DMS53 (cell line): Measurements from ENCODE around the gene KLHL3.

Experiments
- DNase-seq: peaks from one replicate; lab custom pipeline; 2025; lab: John Stamatoyannopoulos, UW

KLHL3 gene

DNA sequence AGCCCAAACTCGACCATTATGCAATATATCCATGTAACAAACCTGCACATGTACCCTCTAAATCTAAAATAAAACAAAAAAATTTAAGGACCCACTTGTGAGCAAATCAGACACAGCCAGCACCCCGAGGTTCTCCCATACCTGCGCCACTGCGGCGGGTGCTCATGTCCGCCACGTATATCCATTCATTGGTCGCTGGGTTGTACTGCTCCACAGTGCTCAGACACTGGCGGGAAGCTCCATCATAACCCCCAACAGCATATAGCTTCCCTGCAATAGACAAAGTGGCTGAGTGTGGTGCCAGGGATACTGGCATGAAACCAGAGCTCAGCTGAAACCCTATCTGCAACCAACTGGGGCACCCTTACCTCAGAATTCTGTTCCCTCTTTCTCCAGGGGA, 102.0 kb downstream of the KLHL3 start:
- DNase-seq, result no peak

DNA sequence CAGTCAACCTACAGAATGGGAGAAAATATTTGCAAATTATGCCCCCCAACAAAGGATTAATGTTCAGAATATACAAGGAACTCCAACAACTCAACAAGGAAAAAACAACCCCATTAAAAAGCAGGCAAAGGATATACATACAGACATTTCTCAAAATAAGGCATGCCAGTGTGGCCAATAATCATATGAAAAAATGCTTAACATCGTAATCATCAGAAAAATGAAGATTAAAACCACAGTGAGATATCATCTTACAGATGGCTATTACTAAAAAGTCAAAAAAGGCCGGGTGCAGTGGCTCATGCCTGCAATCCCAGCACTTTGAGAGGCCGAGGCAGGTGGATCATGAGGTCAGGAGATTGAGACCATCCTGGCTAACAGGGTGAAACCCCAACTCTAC, 103.2 kb downstream of the KLHL3 start:
- DNase-seq, result no peak

DNA sequence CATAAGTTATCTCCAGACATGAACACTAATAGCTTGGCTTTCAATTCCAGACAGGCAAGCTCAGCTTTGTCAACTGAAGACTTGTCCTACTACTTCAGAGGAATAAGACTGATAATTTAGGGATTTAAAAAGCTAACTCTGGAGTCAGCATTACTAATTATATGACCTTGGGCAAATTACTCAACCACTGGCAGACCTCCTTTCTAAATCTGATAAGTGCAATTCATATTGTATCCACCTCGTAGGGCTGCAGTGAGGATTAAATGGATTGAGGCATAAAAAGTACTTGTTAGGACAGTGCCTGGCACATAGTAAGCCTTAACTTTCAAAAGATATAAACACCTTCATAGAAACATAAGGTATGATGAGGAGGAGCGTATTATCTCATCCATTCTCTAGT, 104.4 kb downstream of the KLHL3 start:
- no peak for DNase-seq

DNA sequence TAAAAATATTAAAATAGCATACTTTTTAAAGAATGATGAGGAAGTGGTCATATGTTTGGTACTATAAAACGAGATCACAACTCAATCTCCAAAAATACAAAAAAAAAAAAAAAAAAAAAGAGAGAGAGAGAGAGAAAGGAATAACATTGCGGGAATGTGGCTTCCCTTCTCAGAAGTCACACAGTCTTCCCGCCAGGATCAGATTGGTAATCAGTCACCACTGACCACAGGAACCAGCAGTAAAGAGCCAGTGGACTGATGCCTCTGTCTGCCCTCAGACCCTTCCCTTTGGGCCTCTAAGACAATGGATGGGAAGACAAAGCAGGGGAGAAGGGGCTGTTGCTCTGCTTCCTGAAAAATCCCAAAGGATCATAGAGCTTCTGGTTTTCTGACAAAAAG, 104.9 kb downstream of the KLHL3 start:
- DNase-seq, result no peak

DNA sequence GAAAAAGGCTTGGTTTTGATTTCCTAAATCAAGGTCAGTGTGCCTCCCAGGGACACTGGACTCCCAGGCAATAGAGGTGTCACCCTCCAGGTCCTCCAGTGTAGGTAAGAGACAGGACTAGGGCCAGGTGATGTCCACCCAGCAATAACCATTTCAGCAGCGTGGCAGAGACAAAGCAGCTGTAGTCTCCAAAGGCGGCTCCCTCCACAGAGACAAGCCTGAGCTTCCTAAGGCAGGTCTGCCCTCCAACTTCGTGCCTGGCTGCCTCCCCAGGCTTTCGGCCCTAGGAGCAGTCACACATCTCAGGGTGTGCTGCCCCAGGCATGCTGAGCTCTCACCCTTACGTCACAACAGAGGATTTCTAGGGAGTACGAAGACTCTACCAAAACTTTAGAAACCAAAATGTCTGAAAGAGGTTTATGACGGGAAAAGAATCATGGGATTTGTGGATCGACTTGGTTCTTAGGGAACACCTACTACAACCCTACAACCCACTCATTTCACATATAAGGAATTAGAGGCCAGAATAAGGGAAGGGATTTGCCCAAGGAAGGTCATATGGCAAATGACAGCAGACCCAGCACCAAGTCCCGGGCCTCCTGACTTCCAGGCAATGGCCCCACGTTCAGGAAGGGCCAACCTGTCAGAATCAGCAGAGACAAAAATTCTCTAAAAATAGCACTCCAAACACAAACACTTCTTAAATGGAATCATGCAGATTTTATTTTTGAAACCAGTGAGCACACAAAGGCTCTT, 105.5 kb downstream of the KLHL3 start:
- DNase-seq, result no peak

DNA sequence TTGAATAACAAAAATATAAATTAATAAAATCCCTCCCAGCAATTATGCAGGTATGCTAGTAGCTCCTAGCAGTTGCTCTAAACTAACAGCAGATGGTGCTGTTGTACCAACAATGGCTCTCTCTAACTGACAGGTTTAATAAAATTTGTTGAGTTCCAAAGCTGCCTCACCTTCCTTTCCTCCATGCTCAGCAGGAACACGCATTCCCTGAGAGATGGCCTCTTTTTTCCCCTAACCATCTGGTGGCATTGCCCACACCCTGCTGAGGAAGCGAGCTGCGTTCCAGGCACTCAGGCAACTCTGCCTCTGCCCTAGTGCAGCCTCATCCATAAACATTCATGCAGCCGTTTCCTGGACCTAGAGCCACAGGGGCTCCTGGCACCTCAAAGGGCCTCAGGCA, 106.2 kb downstream of the KLHL3 start:
- DNase-seq, result peak; percentile 83

DNA sequence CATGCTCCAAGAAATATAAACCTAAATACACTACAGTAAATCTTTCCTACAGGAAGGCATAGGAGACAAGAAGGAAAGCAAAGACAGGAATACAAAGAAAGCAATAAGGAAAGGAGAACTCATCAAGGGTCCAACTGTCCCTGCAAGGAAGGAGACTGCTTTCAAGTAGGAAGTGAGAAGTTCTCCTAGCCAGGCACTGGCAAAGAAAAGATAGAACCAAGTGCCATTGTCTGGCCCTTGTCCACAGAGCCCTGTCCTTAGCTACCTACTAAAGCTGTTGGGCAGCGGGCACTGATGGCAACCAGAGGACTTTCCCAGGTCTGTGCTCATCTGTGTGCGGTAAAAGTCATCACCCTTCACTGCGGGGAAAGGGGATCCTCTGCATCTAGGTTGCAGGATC, 108.2 kb downstream of the KLHL3 start:
- DNase-seq, result no peak

DNA sequence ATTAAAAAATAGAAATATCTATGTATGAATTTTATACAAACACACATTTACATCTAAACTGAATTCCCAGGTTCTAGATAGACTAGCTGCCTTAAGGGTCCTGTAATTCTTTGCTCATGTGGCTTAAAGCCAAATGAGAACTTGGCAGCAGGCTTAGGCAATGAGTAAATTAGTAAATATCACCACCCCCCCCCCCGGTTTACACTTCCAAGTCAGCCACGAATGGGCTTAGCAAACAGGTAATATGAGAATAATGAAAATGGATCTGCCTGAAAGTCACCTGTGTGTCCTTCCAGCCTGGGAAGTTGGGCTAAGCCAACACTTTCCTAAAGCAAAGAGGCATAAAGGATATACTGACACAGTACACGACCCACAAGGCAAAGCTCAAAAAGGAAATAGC, 108.6 kb downstream of the KLHL3 start:
- peak; percentile 75 for DNase-seq

DNA sequence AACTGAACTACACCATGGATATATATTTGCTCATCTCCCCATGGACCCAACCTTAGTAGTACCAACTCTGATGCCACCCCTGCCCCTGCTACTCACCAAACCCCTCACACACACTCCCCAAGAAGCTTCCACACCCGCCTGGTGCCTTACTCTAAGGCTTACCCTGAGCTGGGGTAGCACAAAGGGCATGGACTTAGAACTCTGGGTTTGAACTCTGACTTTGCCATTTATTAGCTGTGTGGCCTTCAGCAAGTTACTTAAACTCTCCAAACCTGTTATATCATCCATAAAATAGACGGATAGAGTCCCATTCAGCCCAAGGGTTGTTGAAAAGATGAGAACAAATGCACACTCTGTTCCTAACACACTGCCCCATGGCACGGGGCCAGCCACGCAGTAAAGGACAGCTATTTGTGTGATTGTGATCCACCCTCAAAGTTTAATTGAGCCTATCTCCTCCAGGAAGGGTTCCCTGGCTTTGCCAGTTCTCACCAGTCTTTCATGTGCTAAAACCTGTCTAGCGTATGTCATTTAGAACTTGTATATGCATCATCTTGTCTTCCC, 111.0 kb downstream of the KLHL3 start:
- DNase-seq, result no peak

DNA sequence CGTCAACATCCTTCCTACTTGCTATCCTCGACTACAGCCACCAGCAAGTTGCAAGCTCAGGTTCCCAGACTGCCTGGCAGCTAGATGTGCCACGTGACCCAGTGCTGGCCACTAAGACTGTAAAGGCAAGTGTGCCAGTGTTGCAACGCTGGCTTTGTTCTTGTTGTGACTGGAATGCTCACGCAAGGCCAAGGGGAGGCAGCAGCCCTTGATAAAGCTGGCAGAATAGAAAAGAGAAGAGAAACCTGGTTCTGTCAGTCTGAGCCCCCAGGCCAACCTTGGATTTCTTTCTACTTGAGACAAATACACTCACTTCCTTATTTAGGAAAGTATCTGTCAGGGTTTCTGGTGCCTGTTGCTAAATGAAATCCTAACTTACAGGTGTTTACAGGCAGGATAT, 113.0 kb downstream of the KLHL3 start:
- DNase-seq, result no peak

DNA sequence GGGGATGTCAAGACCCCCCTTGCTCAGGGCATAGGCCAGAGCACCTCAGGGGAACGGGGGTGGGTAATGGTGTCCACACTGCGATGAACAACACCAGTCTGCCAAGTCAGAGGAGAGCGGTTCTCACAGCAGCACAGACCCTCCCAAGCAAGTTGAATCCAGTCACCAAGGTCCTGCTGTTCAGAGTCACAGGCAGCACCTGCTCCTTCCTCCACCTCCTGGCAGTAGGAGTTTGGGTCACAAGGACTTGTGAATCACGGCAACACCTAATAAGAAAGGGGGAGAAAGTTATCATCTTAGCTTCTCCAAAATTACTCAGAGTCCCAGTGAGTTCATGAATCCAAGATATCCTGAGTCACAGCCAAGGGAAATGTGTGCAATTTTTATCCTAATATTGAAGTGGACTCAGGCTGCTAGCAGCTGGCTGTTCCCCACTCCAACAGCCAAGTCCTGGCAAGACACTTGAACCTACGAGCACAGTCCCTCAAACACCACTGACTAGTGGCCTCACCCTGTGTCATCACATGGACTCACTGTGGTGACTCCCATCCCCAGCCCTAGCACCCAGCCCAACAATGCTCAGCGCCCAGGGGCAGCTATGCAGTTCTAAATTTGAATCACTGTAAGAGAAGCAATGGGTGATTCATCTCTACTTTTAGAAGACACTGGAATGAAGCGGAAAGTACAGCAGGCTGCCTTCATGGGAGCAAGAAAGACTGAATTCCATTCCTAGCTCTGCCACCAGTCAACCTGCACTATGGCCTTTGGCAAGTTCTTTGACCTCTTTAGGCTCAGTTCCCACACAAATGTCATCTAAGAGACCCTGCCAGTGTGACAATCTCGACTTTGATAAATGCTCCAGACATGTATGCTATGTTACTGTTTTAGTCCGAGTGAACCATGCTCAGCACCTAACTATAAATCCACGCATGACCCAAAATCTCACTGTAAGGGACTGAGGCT, 113.7 kb downstream of the KLHL3 start:
- DNase-seq, result no peak

DNA sequence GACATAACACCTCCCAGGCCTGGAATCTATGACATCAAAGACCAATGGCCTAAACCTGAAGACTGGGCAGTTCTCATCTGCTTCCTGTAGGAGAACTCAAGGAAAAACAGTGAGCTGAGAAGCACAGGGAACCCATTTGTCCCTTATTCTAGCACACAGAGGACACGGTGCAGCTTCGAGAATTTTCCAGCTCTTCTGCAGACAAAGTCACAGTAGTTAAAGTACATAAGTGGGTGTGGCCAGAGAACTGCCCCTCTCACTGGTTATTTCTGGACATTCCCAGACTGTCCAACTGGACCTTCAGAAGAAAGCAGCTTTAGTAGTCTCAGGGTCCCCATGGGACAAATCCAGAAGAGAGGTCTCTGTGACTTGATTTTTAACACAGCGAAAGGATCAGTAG, 114.6 kb downstream of the KLHL3 start:
- DNase-seq, result no peak

DNA sequence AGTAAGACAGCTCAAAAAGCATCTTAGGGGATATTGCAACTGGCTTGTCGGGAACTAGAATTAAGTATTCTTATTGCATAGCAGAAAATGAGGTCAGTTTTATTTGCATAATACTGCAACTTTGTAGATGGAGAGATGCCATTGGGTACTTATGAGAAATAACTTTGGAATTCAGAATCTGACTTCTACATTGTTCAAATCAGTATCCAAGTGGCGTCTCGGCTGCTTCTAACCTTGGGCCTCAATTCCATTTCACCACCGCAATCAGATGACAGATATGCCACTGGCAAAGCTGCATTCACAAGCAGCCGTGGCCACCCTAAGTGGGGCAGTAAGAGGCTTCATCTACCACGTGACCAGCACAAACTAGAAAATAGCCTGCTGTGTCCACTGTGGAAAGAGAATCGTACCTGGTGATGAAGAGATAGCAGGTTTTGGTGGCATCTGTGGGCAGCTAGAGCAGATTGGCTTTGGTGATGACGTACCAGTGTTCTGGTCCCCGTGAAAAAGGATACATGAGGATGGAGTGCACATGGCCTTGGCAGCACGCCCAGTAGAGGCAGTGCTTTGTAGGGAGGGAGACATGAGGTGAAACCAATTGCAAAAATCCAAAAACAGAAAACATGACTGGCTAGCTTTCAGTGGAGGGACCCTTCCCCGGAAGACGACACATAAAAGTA, 116.6 kb downstream of the KLHL3 start:
- DNase-seq, result peak; percentile 18

DNA sequence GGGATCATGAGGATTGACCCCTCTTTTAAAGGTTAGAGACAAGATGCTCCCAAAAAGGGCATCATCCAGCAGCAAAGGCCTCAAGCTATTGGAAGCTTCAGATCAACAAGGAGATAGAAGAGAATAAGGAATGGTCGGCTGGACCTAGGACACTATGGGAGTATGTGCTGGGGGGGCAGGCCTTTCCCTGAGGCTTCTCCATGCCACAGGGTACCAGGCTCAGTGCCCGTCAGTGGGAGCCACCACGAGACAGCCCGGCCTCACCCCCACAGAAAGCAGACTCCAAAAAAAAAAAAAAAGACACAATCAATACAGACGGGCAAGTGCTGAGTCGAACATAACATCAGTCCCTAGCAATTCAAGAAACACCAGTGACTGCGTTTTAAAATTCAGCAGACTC, 117.4 kb downstream of the KLHL3 start:
- no peak for DNase-seq

DNA sequence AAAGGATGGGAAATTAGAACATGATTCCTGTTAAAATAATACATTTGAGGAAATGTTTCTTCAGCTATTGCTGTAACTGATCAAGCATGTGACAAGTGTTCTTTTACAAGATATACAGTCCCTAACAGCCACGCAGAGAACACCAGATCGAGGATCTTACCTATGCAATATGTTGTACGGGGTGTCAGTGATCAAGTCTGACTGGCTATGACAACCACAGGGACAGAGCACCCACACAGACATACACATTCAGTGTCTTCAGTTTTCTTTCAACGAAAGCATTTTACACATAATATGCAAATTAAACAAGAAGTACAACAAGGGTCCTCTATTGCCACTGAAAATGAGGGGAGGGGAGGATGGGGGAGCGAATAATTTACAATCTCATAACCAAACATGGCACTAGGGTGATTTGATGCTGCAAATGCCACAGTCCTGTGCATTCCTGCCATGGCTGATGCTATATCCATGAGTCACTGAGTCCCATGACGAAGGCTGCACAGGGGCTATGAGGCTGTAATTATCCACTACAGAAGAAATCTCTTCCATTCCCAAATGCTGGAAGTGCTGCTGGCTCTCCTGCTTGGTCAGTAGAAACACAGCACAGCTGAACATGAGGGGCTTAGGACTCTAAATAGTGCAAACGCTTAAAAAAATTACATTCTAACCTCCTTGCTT, 118.2 kb downstream of the KLHL3 start:
- DNase-seq, result no peak

DNA sequence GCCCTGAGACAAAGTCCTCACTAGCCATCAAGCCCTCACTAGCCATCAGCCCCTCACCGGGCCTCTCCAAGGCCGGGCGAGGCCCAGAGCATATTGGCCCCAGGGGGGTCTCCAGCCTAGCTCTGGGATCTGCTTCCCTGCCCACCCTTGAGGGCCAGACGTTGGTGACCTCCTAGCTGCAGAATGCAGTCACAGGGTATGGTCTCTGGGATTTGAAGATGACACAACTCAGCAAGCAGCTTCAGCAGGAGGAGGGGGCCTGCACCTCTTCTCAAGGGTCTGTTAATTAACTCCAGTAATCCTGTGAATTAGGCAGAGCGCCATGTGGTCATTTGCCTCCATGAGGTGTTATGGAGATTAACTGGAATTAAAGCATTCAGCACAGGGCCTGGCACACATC, 119.8 kb downstream of the KLHL3 start:
- DNase-seq, result no peak

DNA sequence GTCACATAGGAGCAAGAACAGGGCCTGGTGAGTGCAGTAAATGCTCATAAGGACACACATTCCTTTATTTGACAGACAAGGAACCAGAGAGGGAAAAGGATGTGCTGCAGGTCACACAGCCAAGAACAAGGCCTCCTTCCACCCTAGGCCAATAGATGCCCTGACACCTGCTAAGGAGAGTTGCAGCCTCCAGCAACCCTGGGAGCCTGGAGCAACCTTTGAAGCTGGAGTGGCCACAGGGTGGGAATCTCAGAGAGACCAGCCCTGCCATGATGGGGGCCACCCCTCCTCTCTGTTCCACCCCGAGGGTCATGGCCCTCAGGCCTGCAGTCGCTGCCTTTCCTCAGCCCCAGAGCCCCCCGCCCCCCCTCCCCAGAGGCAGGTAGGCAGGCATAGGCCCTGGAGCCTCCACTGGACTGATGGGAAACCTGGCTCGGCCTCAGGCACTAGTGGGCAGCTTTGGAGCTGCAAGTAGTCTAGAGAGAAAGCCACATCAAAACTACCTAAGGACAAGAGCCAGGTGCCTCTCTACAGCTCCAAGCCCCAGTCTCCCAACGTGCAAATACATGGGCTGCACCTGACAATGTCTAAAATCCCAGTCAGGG, 120.6 kb downstream of the KLHL3 start:
- DNase-seq, result no peak

DNA sequence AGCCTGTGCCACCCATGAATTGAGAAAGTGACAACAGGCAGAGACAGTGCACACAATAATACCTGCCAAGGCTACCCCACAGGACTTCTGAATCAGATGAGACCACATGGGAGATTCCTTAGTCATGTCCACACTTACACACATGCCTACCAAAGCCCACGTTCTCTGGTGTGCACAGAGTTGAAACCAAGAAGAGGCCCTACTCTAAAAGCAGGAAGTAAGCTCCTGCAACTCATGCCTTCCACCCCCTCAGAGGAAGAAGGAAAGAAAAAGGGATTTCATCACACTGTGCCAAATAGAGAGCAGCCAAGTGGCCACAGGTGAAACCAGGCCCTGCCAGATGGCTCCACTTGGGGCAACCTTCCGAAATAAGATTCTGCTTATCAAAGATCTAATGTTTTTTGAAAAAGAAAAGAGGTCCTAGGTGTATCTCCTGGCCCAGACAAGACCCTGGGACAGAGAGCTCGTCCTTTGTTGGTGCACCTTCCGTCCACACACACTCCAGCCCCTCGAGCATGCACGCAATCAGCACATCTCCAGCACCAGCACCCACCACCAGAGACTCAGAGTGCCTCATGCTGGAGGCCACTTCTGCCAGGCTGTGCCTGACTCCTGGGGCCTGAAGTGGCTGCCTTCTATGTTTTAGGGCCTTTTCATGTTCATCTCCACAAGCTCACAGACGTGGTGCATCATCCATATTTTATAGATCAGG, 122.2 kb downstream of the KLHL3 start:
- DNase-seq, result peak; percentile 14

DNA sequence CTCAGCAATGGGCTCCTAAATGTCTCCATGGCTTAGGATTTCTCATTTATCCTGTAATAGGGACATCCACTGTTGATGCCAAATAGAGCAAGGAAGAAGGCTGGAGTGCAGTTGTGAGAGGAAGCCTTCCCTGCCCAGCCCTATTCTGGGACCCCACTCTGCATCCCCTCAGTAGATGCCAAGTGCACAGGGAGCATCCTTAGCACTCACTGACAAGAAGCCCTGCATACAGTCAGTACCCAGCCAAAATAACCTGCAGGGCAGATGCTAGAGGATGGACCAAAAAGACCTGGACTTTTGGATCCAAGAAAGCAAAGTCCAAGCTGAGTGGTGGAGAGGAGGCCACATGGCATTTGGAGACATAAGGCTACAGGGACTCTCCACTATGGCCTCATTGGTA, 123.3 kb downstream of the KLHL3 start:
- DNase-seq, result no peak

DNA sequence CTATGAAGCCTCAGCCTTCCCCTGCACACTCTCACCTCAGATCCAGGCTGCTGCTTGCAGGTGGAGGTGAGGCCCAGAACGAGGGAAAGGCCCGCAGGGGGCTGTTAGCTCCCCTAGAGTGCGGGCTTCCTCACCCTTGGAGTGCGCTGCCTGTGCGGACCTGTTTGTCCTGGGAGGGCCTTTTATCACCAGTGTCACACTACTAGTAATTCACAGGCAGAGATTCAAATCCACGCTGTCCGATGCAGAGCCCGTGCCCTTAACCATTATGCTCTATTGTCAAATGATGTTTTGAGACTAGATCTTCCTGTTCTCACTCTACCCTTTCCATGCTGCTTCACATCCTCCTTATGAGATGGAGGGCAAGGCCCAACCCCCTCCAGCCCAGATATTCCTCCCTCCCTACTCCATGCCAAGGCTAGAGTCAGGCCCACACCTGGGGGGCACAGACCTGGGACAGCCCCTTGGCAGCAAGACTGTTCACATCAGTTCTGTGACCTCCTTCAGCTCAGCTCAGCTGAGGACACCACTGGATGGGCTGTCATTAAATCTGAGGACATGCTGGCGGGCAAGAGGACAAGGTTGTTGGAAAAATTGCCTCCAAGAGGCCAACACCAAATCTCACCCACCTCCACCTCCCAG, 124.0 kb downstream of the KLHL3 start:
- DNase-seq, result no peak
